ENCODE measurements around the gene ETS1. TPM values are rescaled to one million over a fixed set of nuclear protein-coding genes. Genes with fewer than 3 reads are reported as not detected.

Gene ETS1, protein sequence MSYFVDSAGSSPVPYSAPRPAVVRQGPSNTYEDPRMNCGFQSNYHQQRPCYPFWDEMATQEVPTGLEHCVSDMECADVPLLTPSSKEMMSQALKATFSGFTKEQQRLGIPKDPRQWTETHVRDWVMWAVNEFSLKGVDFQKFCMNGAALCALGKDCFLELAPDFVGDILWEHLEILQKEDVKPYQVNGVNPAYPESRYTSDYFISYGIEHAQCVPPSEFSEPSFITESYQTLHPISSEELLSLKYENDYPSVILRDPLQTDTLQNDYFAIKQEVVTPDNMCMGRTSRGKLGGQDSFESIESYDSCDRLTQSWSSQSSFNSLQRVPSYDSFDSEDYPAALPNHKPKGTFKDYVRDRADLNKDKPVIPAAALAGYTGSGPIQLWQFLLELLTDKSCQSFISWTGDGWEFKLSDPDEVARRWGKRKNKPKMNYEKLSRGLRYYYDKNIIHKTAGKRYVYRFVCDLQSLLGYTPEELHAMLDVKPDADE
- 25.4 to 32.7 TPM (median 29.4 TPM) in 5 replicates for total RNA-seq (2022; extraction: Qiagen RNA extraction)

DNA sequence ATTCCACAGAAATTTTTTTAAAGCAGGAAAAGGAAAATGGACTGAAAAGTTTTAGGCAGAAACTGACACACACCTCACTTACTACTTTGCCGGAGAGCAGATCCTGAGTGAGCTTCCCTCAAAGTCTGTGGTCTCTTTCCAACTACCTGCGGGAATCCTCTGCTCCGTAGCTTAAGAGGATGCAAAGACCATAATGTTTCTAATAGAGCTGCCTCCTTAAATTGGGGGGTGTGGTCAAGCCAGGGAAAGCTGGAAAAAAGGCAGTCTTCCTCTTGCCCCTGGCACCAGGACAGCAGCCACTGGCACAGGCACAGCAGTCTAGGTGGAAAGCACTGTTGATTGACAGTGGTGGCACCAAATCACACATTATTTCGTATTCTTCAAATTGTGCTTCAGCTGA, at the start of gene ETS1:
Gene ETS1 (minus strand): TSS at position 144 of the 400 bp plus-strand sequence. CDS start 14,428 bp downstream, outside the sequence.

Other genes starting within 250 kb of the ETS1 start
- 0.21 to 0.33 TPM (median 0.24 TPM) in 5 replicates for gene FLI1, start 106.5 kb upstream of the ETS1 start, total RNA-seq (2022; extraction: Qiagen RNA extraction)